H1 (cell line): ENCODE measurements around the gene ARL3.

Source experiments
- CEBPB ChIP-seq: IDR thresholded peaks from 2 replicates; pipeline ENCODE4 v1.6.1; 2012; ENCODE audit warnings: low read depth, low read length
- EZH2 ChIP-seq: fragments of 200-600 bp; sonication (generic); IDR thresholded peaks from 2 replicates; pipeline ENCODE4 v1.7.1; 2012; ENCODE audit warnings: low read depth, mild to moderate bottlenecking, moderate library complexity, low read length, inconsistent platforms; ENCODE audit not compliant: severe bottlenecking
- POLR2AphosphoS5 ChIP-seq: IDR thresholded peaks from 2 replicates; pipeline ENCODE4 v1.6.1; 2011; ENCODE audit warnings: low read depth, low read length
- RAD21 ChIP-seq, 2 experiments: IDR thresholded peaks in 1 of 2; conservative IDR thresholded peaks in 1 of 2; 2 replicates each; pipeline ENCODE4 v1.6.1; 2011; ENCODE audit warnings: low read depth in 2 of 2, low read length in 2 of 2, improper control_type of control experiment in 1 of 2, inconsistent platforms in 1 of 2, mild to moderate bottlenecking in 1 of 2, moderate library complexity in 1 of 2
- SP2 ChIP-seq: IDR thresholded peaks from 2 replicates; pipeline ENCODE4 v1.6.1; 2012; ENCODE audit warnings: mild to moderate bottlenecking, low read length, inconsistent platforms
- TF ChIP-seq, protein P1 (sequence below): IDR thresholded peaks from 2 replicates; pipeline ENCODE4 v1.6.1; 2012; ENCODE audit warnings: inconsistent platforms
- TF ChIP-seq, protein P2 (sequence below), 3 experiments: IDR thresholded peaks; 1 replicate in 2 of 3; 2 replicates in 1 of 3; pipeline versions ENCODE4 v1.5.1 to v1.6.1; 2011; ENCODE audit warnings: low read length in 3 of 3, mild to moderate bottlenecking in 3 of 3, inconsistent platforms in 2 of 3, low read depth in 1 of 3, moderate library complexity in 1 of 3; ENCODE audit not compliant: insufficient read depth in 1 of 3; ENCODE audit errors: control extremely low read depth in 1 of 3

DNA sequence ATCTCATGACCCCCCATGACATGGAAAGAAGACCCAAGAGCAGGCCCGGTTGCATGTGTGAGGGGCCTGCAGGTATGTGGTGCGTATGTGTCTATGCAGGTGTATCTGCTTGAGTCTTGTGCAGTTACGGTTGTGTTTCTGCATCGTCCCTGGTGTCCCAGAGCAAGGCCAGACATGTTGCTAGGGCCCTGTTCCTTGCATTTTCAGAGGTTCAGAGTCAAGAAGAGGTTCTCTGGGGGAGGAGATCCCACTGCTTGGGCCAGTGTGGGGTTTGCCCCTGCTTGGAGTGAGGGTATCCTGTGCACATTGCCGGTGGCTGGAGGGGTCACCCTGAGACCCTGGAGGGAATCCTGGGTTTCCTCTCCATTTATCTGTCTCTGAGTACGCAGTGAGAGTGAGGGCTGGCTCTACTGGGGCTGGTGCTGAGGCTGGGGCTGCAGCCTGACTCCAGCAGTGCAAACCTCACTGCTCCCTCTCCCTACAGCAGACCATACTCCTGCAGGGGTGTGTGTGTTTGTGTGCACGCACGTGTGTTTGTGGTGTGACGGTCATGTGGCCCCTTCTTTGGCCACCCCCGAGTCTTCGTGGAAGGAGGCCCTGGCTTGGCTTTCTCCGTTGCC lies 65.8 kb downstream of the ARL3 start:
- TF ChIP-seq POLR2AphosphoS5, result no peak
- TF ChIP-seq, protein P1, sequence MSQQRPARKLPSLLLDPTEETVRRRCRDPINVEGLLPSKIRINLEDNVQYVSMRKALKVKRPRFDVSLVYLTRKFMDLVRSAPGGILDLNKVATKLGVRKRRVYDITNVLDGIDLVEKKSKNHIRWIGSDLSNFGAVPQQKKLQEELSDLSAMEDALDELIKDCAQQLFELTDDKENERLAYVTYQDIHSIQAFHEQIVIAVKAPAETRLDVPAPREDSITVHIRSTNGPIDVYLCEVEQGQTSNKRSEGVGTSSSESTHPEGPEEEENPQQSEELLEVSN, result no peak
- TF ChIP-seq RAD21 (IDR thresholded peaks at IDR 0.05 in 1 of 2, conservative IDR thresholded peaks at IDR 0.05 in 1 of 2; ENCODE audit: low read depth in 2 of 2, low read length in 2 of 2), result no peak
- TF ChIP-seq, protein P2, sequence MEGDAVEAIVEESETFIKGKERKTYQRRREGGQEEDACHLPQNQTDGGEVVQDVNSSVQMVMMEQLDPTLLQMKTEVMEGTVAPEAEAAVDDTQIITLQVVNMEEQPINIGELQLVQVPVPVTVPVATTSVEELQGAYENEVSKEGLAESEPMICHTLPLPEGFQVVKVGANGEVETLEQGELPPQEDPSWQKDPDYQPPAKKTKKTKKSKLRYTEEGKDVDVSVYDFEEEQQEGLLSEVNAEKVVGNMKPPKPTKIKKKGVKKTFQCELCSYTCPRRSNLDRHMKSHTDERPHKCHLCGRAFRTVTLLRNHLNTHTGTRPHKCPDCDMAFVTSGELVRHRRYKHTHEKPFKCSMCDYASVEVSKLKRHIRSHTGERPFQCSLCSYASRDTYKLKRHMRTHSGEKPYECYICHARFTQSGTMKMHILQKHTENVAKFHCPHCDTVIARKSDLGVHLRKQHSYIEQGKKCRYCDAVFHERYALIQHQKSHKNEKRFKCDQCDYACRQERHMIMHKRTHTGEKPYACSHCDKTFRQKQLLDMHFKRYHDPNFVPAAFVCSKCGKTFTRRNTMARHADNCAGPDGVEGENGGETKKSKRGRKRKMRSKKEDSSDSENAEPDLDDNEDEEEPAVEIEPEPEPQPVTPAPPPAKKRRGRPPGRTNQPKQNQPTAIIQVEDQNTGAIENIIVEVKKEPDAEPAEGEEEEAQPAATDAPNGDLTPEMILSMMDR (IDR thresholded peaks at IDR 0.05; ENCODE audit: control extremely low read depth in 1 of 3, insufficient read depth in 1 of 3, low read depth in 1 of 3, low read length in 3 of 3), result no peak
- TF ChIP-seq SP2, result no peak
- no peak for TF ChIP-seq EZH2
- no peak for TF ChIP-seq CEBPB
